ENCODE results near the gene BAX. TPM values are rescaled to one million over a fixed set of nuclear protein-coding genes. Genes with fewer than 3 reads are reported as not detected.

Gene BAX
- total RNA-seq, 1 donor from 2014 or later = 169 TPM

DNA sequence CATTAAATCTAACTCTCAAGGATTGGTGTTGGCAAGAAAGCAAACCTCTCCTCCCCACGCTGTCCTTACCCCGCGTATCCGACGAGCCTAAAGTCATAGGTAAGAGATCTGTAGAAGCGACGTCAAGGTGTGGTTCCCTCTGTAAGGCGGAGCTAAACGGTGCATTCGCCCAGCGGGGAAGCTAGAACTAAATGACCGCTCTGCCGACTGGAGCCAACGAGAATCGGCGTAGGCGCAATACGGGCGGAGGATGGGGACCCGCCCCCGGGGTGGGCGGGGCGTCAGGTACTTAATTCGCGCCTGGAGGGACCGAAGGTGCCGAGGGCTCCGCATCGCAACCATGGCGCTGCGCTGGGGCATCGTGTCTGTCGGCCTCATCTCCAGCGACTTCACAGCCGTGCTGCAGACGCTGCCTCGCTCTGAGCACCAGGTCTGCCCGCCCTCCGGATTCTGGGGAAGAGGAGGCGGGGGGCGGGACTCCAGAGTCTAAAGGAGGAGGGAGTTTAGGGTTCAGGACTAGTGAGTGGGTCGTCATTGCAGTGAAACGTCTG, 21.2 kb upstream of the BAX start, which contains the start of gene DHDH:
DHDH (plus strand) TSS at position 318 of the 551 bp plus-strand sequence; CDS start at position 341, 23 bp downstream.
- H3K4me3 ChIP-seq (ENCODE audit: insufficient read depth, low read depth, low read length) = peak within 1 kb of the TSS; percentile 54
- H3K36me3 ChIP-seq (ENCODE audit: insufficient read depth, low read length) = no peaks in the 10 kb centered on the region
- no peaks in the 10 kb centered on the region for H3K9me3 ChIP-seq (ENCODE audit: insufficient read depth, low read depth, low read length)
- peak within 1 kb of the TSS; percentile 88 for H3K4me2 ChIP-seq (ENCODE audit: low read length)
- Mint-ChIP-seq H3K4me3 (ENCODE audit: unreplicated experiment) (peak within 1 kb of the TSS; percentile 85), H3K9me3 (ENCODE audit: unreplicated experiment) (no peaks in the 10 kb centered on the region), H3K36me3 (ENCODE audit: low read depth, unreplicated experiment) (no peaks in the 10 kb centered on the region), H3K4me1 (ENCODE audit: low read depth, unreplicated experiment) (no peaks in the 10 kb centered on the region), H3K27ac (ENCODE audit: unreplicated experiment) (peak within 1 kb of the TSS; percentile 18), H3K27me3 (ENCODE audit: low read depth, unreplicated experiment) (peaks cover 24% of the 10 kb centered on the region)
- FAIRE-seq (no peak), DNase-seq (ENCODE audit: low read depth) (peak; percentile 47)
- H3K9ac ChIP-seq (ENCODE audit: low read length) = peak within 1 kb of the TSS; percentile 38
- no peak within 1 kb of the TSS for H3K27ac ChIP-seq (ENCODE audit: low read depth, low read length)
- H2AFZ ChIP-seq (ENCODE audit: low read depth, low read length) = peak within 1 kb of the TSS; percentile 80
- H3K27me3 ChIP-seq (ENCODE audit: insufficient read depth, low read length) = peaks cover 16% of the 10 kb centered on the region
- H4K20me1 ChIP-seq (ENCODE audit: insufficient read depth, low read length) = no peaks in the 10 kb centered on the region
- peaks cover 5% of the 10 kb centered on the region for H3K4me1 ChIP-seq (ENCODE audit: insufficient read depth, low read length)
- no peaks in the 10 kb centered on the region for H3K79me2 ChIP-seq (ENCODE audit: insufficient read depth, low read length)
- TF ChIP-seq, protein P1, sequence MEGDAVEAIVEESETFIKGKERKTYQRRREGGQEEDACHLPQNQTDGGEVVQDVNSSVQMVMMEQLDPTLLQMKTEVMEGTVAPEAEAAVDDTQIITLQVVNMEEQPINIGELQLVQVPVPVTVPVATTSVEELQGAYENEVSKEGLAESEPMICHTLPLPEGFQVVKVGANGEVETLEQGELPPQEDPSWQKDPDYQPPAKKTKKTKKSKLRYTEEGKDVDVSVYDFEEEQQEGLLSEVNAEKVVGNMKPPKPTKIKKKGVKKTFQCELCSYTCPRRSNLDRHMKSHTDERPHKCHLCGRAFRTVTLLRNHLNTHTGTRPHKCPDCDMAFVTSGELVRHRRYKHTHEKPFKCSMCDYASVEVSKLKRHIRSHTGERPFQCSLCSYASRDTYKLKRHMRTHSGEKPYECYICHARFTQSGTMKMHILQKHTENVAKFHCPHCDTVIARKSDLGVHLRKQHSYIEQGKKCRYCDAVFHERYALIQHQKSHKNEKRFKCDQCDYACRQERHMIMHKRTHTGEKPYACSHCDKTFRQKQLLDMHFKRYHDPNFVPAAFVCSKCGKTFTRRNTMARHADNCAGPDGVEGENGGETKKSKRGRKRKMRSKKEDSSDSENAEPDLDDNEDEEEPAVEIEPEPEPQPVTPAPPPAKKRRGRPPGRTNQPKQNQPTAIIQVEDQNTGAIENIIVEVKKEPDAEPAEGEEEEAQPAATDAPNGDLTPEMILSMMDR (IDR thresholded peaks at IDR 0.05; ENCODE audit: insufficient read depth, low read depth, low read length) = no peak
- TF ChIP-seq EZH2 (IDR thresholded peaks at IDR 0.05; ENCODE audit: insufficient read depth, low read length) = no peak

DNA sequence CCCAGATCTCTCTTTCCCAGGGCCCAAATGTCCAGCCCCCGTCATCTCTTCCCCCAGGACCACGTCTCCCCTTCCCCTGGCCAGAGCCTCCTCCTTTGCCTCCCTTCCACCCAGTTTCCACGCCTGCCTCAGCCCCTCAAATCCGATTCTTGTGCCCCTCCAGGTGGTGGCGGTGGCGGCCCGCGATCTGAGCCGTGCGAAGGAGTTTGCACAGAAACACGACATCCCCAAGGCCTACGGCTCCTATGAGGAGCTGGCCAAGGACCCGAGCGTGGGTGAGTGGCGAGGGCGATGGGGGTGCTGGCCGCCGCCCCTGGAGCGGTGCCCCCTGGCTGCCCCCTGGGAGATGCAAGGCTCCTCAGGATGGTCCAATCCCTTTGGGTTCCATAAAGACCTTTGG, 19.8 kb upstream of the BAX start:
- no peak overlapping the region for H3K27ac Mint-ChIP-seq (ENCODE audit: unreplicated experiment)
- no peaks in the 10 kb centered on the region for H3K4me1 Mint-ChIP-seq (ENCODE audit: low read depth, unreplicated experiment)
- no peak overlapping the region for H2AFZ ChIP-seq (ENCODE audit: low read depth, low read length)
- DNase-seq (ENCODE audit: low read depth) (no peak), FAIRE-seq (no peak)
- no peak overlapping the region for H3K4me3 Mint-ChIP-seq (ENCODE audit: unreplicated experiment)
- no peak overlapping the region for H3K4me3 ChIP-seq (ENCODE audit: insufficient read depth, low read depth, low read length)
- no peak for TF ChIP-seq EZH2 (IDR thresholded peaks at IDR 0.05; ENCODE audit: insufficient read depth, low read length)
- TF ChIP-seq, protein P1 (IDR thresholded peaks at IDR 0.05; ENCODE audit: insufficient read depth, low read depth, low read length) = no peak
- no peaks in the 10 kb centered on the region for H4K20me1 ChIP-seq (ENCODE audit: insufficient read depth, low read length)
- no peak overlapping the region for H3K4me2 ChIP-seq (ENCODE audit: low read length)
- no peaks in the 10 kb centered on the region for H3K36me3 ChIP-seq (ENCODE audit: insufficient read depth, low read length)
- peaks cover 24% of the 10 kb centered on the region for H3K27me3 Mint-ChIP-seq (ENCODE audit: low read depth, unreplicated experiment)
- no peaks in the 10 kb centered on the region for H3K9me3 Mint-ChIP-seq (ENCODE audit: unreplicated experiment)
- H3K9me3 ChIP-seq (ENCODE audit: insufficient read depth, low read depth, low read length) = no peaks in the 10 kb centered on the region
- H3K27me3 ChIP-seq (ENCODE audit: insufficient read depth, low read length) = peaks cover 16% of the 10 kb centered on the region
- H3K79me2 ChIP-seq (ENCODE audit: insufficient read depth, low read length) = no peaks in the 10 kb centered on the region
- no peak overlapping the region for H3K27ac ChIP-seq (ENCODE audit: low read depth, low read length)
- H3K4me1 ChIP-seq (ENCODE audit: insufficient read depth, low read length) = peaks cover 5% of the 10 kb centered on the region
- H3K9ac ChIP-seq (ENCODE audit: low read length) = no peak overlapping the region
- no peaks in the 10 kb centered on the region for H3K36me3 Mint-ChIP-seq (ENCODE audit: low read depth, unreplicated experiment)

DNA sequence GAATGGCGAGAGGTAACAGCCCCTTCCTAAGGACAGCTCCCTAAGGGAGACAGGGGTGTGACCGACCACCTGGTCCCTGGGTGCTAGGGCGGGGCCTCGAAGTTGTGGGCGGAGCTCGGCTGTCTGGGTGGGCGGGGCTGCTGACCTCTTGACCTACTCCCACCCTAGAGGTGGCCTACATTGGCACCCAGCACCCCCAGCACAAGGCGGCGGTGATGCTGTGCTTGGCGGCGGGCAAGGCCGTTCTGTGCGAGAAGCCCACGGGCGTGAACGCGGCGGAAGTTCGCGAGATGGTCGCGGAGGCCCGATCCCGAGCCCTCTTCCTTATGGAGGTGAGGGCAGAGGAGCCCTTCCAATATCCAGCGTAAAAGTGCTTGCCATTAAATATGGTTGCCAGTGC, 18.8 kb upstream of the BAX start:
- FAIRE-seq (no peak), DNase-seq (ENCODE audit: low read depth) (no peak)
- no peaks in the 10 kb centered on the region for H3K36me3 ChIP-seq (ENCODE audit: insufficient read depth, low read length)
- no peaks in the 10 kb centered on the region for H3K79me2 ChIP-seq (ENCODE audit: insufficient read depth, low read length)
- TF ChIP-seq EZH2 (IDR thresholded peaks at IDR 0.05; ENCODE audit: insufficient read depth, low read length) = no peak
- TF ChIP-seq, protein P1 (IDR thresholded peaks at IDR 0.05; ENCODE audit: insufficient read depth, low read depth, low read length) = no peak
- H3K36me3 Mint-ChIP-seq (ENCODE audit: low read depth, unreplicated experiment) = no peaks in the 10 kb centered on the region
- no peaks in the 10 kb centered on the region for H3K9me3 ChIP-seq (ENCODE audit: insufficient read depth, low read depth, low read length)
- no peak overlapping the region for H3K4me3 ChIP-seq (ENCODE audit: insufficient read depth, low read depth, low read length)
- no peak overlapping the region for H3K27ac Mint-ChIP-seq (ENCODE audit: unreplicated experiment)
- H3K4me2 ChIP-seq (ENCODE audit: low read length) = no peak overlapping the region
- H3K9ac ChIP-seq (ENCODE audit: low read length) = no peak overlapping the region
- no peaks in the 10 kb centered on the region for H3K4me1 Mint-ChIP-seq (ENCODE audit: low read depth, unreplicated experiment)
- H2AFZ ChIP-seq (ENCODE audit: low read depth, low read length) = no peak overlapping the region
- H3K27me3 Mint-ChIP-seq (ENCODE audit: low read depth, unreplicated experiment) = peaks cover 24% of the 10 kb centered on the region
- no peak overlapping the region for H3K4me3 Mint-ChIP-seq (ENCODE audit: unreplicated experiment)
- H3K27ac ChIP-seq (ENCODE audit: low read depth, low read length) = no peak overlapping the region
- H3K27me3 ChIP-seq (ENCODE audit: insufficient read depth, low read length) = peaks cover 16% of the 10 kb centered on the region
- no peaks in the 10 kb centered on the region for H3K9me3 Mint-ChIP-seq (ENCODE audit: unreplicated experiment)
- no peaks in the 10 kb centered on the region for H4K20me1 ChIP-seq (ENCODE audit: insufficient read depth, low read length)
- H3K4me1 ChIP-seq (ENCODE audit: insufficient read depth, low read length) = peaks cover 5% of the 10 kb centered on the region

Measured in astrocyte (in vitro differentiated cells and primary cell).